HL-60/S4 (cell line): ENCODE results near the gene DDX51.
"Not testable (repeated sequence)": the region's sequence is repeated elsewhere in the genome, so short reads cannot be mapped to it uniquely, and the experiment has no call there.

ENCODE experiments used
- in situ Hi-C: fragments of 300-500 bp; cut with MboI; formaldehyde crosslinking; loops from 2 replicates; pipeline ENCODE4 v1.14.3; 2022; ENCODE audit warnings: low sequenced_read_pairs

DDX51 gene

DNA sequence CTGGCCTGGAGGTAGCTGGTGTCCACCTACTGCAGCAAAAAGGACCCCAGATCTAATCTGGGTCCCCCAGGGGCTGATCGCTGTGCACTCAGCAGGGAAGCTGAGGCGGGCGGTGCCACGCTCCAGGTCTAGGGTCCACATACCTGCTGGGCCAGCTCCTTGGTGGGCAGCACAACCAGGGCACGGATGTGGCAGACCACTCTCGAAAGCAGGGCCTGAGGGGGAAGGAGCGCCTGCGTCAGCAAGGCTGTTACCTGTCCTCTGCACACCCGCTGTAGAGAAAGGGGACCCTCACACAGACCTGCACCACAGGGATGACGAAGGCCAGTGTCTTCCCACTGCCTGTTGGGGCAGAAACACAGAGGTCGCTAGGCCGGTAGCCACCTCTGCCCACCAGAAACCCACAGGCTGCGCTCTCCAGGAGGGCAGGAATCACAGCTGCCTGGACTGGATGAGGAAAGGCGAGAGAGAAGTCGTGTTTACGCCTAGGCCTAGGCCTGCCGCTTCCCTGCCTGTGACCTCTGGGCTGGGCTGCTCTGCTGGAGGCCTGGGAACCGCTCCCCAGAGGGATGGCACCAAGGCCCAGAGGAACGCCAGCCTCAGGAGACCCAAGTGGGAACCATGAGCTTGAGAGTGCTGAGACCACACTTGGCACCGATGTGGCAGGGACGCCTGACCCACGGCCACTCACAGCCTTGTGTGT, 2.0 kb downstream of the DDX51 start:
- in situ Hi-C loops: no loop called here

DNA sequence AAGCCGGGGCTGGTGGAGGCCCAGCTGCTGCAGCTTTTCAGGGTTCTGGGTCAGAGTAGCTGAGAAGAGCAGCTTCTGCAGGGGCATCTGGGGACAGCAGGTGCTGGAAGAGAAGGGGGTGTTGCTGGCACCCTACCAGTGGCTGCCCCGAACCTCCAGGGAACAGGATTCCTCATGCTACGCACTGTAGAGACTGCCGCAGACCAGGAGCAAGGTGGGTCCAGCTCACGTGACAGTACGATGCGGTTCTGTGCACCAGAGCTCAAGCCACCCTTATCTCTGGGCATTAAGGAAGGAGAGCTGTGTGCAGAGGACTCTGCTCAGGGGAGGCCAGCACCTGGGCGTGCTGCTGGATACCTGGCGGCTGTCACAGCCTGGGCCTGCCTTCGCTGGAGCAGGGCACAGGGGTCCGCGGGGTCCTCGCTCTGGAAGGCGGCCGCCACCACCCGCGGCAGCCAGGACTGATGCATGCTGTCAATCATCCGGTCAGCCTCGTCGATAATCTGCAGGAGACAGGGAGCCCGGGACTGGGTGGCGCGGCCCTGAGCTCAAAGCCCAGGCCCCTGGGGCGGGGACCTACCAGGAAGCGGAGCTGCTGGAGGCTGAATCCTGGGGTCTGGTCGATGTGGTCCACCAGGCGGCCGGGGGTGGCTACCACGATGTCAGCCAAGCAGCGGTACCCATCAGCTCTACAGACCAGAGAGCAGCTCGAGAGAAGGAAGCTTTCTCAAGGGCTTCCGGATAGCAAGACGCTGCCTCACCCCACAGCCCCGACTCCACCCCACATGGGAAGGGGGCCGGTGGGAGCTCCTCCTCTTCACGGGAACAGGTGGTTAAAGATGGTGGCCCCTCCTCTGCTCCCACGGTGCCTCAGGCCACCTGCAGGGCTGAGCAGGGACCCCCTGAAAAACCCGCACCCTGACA, 2.9 kb downstream of the DDX51 start:
- in situ Hi-C loops: no loop called here

DNA sequence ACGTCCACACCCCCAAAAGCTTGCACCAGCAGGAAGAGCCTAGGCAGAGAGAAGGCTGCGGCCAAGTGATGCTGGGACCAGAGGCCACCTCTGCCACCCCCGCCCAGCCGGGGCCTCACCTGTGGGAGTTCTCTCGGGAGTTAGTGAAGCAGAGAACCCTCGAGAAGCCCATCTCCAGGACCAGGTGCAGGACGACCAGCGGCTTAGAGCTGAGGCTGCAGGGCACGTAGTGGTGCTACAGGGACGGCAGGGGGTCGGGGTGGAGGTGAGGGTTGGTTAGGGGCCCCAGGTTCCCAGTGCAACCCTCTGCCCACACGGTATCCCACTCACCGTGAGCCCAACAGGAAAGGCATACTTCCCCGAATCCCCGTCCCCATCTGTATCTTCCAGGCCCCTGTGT, 3.6 kb downstream of the DDX51 start:
- in situ Hi-C loops: no loop called here

DNA sequence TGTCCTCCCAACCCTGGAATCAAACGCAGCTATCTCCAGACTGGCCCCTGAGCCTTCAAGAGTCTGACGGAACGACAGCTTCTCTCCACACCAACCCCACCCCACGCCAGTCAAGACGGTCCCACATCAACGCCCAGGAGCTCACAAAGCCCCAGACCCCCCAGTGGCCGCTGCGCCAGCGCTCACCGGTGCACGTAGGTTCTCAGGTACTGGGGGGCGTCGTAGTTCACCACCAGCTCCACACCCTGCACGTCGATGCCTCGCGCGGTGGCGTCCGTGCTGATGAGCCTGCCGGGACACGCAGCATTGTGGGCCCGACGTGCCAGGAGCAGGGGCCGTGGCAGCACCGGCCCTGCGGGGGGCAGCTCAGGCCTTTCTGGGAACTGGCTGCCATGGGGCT, 4.2 kb downstream of the DDX51 start:
- in situ Hi-C loops: no loop called here

DNA sequence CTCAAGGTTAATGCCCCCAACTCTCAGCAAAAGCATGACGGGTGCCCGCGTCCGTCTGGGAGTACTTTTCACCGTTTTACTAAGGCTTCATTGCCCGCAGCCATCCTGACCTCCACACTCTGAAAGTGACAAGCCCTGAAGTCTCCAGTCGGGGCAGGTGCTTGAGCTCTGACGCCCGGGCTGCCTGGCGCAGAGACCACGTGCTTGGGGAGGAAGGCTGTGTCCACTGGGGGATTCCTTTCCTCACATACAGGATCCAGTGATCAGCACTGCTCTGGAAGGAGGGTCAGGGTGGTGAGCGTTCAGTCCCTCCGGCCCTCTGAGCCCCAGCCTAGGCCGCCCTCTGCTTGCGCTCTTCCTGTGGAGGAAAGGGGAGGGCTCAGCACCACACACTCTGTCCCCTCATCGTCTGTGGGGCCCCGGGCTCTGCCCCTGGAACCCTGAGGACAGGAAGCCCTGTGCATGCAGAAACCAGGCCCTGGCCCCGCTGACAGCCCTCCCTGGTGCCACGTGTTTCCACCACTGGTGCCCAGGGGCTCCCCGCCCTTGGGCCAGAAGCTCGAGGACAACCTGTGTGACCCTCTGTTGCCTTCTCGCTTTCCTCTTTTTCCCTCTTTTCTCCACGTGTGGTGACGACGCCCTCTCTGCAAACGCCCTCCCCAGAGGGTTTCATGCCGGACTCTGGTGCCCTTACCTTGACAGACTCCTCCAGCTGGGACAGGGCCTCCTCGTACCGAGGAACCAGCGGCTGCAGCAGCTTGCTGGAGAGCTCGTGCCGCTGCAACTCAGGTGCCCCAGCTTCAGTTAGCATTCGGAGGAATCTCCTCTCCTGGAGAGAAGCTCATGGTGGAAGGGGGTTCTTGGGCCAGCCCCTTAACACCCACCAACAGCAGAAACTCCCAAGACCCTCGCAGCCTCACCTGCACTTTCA, 4.9 kb downstream of the DDX51 start:
- in situ Hi-C loops: no loop called here

DNA sequence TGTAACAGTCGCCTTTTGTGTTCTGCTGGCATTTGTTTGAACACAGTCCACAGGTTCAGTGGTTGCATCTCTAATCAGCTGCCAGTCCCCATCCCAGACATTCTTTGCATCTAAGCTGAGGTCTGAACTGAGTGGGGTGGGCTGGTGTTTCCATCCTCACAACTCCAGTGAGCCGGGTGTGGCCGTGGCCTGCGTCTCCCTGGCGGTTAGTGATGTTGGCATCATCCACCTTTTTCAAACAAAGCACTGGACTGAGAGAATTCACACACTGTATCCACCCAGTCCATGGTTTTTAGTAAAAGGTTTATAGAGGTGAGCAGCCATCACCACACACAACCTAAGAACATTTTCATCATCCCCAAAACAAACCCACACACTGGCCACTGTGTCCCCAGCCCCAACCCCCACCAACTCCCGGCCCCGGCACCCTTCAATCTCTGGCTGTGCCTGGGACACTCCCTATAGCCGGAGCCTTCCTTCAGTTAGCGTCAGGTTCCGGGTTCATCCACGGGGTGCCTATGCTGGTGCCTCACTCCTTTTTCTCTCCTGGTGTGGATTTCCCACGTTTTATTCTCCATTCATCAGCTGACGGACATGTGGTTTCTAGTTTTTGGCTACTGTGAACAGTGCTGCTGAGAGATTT, 6.5 kb downstream of the DDX51 start:
- in situ Hi-C loops: no loop called here

DNA sequence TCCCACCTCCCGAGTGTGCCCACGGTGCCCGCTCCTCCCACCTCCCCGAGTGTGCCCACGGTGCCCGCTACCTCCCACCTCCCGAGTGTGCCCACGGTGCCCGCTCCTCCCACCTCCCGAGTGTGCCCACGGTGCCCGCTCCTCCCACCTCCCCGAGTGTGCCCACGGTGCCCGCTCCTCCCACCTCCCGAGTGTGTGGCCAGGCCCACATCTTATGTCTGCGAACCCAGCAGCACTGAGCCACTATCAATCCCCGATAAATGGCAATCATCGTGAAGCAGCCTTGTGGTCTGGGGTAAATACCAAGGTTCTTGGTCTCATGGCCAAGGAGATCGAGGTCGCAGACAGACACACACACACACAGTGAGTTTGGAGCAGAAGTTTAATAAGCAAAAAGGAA, 7.9 kb downstream of the DDX51 start:
- in situ Hi-C loops: not testable (repeated sequence)

DNA sequence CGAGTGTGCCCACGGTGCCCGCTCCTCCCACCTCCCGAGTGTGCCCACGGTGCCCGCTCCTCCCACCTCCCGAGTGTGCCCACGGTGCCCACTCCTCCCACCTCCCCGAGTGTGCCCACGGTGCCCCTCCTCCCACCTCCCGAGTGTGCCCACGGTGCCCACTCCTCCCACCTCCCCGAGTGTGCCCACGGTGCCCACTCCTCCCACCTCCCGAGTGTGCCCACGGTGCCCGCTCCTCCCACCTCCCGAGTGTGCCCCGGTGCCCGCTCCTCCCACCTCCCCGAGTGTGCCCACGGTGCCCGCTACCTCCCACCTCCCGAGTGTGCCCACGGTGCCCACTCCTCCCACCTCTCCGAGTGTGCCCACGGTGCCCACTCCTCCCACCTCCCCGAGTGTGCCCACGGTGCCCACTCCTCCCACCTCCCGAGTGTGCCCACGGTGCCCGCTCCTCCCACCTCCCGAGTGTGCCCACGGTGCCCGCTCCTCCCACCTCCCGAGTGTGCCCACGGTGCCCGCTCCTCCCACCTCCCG, 9.4 kb downstream of the DDX51 start:
- in situ Hi-C loops: not testable (repeated sequence)

DNA sequence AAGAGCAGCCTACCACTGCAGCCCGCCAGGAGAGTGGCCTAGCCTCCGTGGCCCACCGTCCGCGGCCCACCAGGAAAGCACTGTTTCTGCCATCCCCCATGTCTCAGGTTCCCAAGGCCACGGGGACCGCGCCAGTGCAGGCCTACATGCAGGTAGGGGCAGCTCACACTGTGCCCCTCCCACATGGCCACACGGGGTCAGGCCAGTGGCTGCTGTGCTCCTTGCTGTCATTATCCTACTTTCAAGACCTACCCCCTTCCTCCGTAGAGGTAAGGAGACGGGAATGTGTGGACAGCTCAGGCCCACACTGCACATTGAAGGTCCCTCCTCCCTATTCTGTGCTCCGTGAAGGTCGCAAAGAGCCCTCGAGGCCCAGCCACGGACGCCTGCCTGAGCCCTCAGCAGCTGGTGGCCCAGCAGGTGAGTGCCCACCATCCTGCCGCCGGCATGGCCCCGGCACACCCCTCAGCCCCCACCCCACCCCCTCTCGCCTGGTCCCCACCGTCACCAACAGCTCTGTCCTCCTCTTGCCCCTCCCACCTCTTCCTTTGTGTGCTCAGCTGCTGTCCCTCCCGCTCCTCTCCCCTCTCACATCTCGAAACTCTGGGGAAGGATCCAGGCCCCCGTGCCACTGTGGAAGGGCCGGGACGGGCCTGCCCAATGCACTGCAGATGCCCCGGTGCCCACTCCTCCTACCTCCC, 10.0 kb downstream of the DDX51 start:
- in situ Hi-C loops: no loop called here

DNA sequence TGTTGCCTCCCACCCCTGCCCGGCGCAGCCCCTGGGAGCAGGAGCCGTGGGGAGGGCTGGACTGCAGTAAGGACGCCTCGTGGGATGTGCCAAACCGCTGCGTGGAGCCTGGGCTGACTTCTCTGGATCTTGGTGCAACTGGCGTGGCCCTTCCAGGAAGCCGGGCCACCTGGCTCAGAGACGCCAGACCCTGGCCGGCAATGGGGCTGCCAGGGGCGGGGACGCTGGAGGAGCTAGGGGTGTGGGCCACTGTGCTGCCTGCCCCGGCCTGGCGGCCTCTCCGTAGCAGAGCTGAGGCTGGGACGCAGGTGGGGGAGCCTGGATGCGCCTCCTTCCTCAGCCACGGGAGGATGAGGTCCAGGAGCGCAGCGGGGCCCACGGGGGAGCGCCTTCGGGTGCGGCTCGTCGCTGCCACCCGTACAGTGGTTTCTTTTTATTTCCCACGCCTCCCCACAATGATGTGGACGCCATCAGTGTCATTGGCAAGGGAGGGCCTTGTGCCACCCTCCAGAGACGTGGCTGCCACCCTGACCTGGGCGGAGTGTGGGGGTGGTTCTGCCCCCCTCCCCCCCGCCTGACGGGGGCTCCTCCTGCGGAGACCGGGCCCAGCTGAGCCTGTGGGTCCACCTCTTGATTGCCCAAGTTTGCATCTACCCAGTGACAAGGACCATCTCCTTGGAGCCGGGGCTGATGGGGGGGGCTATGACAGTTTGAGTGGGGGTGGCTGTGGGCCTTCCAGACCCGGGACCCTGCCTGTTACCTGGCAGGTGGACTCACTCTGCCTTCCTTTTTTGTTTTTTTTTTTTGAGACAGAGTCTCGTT, 11.3 kb downstream of the DDX51 start:
- in situ Hi-C loops: no loop called here

DNA sequence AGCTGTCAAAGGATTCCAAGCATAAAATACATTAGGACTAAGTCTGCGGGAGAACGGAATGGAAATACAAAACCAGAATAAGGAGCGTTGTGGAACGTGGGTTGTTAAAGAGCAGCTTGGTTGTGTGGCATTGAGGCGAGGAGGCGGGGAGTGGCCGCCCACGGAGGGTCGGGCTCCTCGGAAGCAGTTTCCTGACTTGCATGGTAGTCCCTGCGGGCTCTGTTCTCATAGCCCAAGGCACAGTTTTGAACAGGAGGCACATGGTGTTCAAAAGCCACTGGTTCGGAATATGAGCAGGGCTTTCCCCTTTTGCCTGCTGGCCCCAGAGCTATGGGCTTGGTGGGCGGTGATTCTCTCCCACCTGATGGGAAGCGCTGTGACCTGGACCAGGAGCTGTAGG, 12.2 kb downstream of the DDX51 start:
- in situ Hi-C loops: no loop called here

DNA sequence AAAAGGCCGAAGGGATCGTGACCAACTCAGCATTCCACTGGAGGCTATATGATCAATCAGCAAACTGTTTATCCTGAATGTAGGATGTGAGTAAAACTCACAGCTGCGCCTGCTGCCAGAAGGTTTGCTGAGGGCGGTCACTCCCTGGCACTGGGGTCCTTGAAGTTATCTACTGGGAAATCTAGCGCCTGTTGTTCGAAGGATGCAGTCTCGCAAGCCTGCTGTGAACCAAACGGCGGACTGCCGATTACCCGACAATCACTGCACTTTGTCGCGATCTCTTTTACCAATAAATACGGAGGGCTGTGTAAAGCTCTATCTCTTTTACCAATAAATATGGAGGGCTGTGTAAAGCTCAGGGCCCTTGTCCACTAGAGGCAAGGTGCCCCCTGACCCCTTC, 12.9 kb downstream of the DDX51 start:
- in situ Hi-C loops: no loop called here

DNA sequence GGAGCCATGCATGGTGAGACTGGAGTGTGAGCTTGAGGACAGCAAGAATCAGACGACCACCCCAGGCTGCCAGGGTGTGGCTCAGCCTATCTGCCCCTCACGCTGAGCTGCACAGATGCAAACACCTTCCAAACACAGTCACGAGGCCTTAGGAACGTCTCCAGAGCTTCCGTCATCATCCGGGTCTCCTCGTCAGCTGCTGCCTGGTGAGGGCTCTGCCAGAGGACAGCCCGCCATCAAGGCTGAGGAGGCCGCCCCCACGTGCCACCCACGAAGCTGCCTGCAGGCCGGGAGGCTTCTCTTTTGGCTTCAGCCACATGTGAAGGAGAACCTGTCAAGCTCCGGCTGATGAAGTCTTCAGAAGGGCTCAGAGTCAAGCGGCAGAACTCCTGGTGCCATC, 13.4 kb downstream of the DDX51 start:
- in situ Hi-C loops: no loop called here

DNA sequence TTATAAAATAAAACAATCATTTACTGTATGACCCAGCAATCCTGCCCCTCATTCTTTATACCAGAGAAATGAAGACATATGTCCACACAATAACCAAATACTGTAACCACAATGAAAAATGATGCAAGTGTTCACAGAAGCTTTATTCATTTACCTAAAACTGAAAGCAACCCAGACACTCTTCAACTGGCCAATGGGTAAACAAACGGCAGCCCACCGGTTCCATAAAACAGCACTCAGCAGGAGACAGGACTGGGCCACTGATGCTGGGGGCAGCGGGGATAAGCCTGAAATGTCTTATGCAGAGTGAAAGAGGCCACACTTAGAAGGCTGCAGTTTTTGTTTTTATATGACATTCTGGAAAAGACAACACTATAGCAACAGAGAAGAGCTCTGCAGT, 15.1 kb downstream of the DDX51 start:
- in situ Hi-C loops: no loop called here

DNA sequence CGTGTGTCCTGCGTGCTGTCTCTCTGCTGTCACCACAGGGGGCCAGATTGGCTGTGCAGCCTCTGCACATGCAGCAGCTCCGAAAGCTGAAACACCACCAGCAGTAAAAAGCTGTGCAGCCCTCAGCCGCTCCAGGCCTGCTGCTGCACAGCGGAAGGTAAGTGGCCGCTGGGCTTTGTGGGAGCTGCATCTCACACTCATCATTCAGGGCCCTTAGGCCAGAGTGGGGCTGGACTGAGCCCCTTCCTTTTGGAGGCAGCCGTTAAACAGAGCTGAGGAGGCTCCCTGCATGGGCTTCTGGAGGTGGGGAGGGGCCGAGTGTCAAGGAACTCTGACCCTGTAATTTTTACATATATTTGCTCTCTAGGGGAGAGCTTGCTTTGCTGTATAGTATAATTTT, 17.1 kb downstream of the DDX51 start:
- in situ Hi-C loops: no loop called here

DNA sequence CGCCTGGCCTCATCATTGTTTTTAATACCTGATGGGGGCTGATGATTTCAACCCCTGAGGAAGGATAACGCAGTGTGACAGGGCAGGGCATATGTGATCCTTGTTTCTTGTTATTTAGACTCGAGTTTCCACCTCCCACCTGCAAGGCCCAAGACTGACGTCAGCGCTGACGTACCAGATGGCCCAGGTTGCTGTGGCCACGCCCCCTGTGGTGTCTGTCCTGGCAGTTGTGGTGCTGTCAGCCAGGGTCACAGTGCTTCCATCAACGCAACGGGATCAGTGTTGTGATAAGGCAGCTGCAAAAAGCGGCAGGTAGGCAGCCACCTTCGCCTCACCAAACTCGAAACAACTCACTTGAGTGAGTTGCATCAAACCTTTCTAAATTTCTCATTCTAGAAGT, 18.4 kb downstream of the DDX51 start:
- in situ Hi-C loops: no loop called here

DNA sequence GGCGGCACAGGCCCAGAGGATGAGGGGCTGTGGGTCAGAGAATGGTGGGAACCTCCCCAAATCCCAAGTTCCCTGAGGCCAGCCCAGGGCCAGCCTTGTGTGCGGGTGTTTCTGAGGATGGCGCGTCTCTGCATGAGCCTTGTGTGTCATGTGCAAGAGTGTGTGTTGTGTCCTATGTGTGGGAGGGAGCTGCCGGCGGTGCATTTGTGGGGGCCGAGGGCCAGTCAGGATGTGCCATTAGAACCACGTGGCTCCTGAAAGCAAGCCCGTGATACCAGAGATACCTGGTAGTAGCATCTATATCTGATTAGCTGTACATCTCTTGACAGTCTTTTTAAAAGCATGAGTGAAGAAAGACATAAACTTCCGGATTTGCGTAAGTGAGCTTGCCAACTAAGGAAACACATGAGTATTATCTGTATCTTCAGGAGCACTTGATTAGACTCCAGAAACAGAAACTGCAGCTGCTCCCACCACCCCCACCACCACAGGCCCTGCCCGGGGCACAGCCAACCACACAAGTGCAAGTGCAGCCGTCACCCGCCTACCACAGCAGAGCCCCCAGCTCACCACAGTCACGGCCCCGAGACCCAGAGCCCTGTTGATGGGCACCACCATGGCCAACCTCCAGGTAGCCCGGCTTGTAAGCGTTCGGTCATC, 19.2 kb downstream of the DDX51 start:
- in situ Hi-C loops: no loop called here

DNA sequence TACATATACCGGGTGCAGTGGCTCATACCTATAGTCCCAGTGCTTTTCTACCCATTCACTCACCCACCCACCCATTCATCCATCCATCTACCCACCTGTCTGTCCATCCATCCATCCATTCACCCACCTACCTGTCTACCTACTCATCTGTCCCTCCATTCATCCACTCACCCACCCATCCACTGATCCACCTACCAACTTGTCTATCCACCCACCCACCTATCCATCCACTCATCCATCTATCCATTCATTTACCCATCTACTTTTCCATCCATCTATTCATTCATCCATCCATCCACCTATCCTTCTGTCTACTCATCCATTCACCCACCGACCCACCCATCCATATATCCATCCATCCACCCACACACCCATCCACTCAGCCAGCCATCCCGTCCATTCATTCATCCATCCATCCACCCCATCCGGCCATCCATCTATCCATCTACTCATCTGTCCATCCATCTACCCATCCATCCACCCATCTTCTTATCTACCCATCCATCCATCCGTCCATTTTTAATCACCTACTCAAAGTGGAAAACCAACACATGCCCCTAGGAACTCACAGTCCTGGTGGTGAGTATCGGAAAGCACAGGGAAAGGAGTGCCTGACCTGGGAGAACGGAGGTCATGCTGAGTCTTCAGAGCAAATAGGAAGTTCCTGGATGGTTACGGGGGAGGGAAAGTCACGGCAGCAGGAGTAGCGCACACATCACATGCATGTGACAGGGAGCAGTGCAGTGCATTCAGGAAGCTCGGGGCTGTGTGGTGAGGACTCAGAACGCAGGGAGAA, 20.0 kb downstream of the DDX51 start:
- in situ Hi-C loops: no loop called here
